HEK293T (cell line): ENCODE measurements around the gene TBL2.

Source experiments
- FOXA1 ChIP-seq: fragments of 450-650 bp; IDR thresholded peaks from 2 replicates; pipeline ENCODE4 v1.6.1; 2016; ENCODE audit warnings: mild to moderate bottlenecking
- NFRKB ChIP-seq: fragments of 450-650 bp; IDR thresholded peaks from 2 replicates; pipeline ENCODE4 v1.6.1; 2016; ENCODE audit warnings: mild to moderate bottlenecking, moderate library complexity
- SUZ12 ChIP-seq: fragments of 450-650 bp; IDR thresholded peaks from 2 replicates; pipeline ENCODE4 v1.6.1; 2016; ENCODE audit warnings: mild to moderate bottlenecking
- TARDBP ChIP-seq: fragments of 450-650 bp; IDR thresholded peaks from 2 replicates; pipeline ENCODE4 v1.6.1; 2016

DNA sequence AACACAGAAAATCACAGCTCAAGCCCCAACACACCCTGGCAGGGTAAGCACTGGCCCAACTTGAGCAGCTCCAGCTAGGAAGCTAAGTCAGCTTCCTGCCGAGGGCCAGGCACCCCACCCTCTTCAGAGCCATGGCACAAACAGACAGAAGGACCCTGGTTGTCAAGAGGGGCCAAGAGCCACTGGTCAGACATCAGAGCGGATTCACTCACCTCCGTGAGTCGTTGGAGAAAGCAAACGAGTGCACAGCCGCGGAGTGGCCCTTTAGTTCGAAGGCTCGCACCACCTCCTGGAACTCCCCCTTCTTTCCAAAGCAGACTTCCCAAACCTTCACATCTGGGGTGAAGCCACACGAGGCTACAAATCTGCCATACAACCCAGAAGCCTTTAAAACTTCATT is 7.4 kb downstream of the TBL2 start:
- TF ChIP-seq FOXA1 (no peak), NFRKB (no peak), TARDBP (no peak), SUZ12 (no peak)
